ENCODE results near the gene NOC3L.
"Not testable (repeated sequence)": the region's sequence is repeated elsewhere in the genome, so short reads cannot be mapped to it uniquely, and the experiment has no call there.

The NOC3L gene

DNA sequence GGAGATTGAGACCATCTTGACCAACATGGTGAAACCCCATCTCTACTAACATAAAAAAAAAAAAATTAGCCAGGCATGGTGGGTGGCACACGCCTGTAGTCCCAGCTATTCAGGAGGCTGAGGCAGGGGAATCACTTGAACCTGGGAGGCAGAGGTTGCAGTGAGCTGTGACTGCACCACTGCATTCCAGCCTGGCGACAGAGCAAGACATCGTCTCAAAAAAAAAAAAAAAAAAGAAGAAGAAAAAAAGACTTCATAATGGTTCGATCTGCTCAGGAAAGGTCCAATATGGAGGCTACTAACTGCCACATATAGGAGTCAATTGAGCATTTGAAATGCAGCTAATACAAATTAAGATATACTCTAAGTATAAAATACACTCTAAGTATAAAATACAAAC lies 12.2 kb downstream of the NOC3L start:
- POLR2A ChIA-PET, result interaction anchor here (0.7 to 1.5 kb wide), 2 partner anchors 11 to 18 kb away, joined by 4 to 7 read pairs; no protein-coding TSS in a partner anchor
- TF ChIP-seq, protein P1, sequence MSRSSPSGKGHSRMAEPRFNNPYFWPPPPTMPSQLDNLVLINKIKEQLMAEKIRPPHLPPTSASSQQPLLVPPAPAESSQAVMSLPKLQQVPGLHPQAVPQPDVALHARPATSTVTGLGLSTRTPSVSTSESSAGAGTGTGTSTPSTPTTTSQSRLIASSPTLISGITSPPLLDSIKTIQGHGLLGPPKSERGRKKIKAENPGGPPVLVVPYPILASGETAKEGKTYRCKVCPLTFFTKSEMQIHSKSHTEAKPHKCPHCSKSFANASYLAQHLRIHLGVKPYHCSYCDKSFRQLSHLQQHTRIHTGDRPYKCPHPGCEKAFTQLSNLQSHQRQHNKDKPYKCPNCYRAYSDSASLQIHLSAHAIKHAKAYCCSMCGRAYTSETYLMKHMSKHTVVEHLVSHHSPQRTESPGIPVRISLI (tag by site-specific recombination; IDR thresholded peaks at IDR 0.05), result 0 out of 2 replicates have a peak, but pooled peaks have one; percentile 49
- TF ChIP-seq, protein P2, sequence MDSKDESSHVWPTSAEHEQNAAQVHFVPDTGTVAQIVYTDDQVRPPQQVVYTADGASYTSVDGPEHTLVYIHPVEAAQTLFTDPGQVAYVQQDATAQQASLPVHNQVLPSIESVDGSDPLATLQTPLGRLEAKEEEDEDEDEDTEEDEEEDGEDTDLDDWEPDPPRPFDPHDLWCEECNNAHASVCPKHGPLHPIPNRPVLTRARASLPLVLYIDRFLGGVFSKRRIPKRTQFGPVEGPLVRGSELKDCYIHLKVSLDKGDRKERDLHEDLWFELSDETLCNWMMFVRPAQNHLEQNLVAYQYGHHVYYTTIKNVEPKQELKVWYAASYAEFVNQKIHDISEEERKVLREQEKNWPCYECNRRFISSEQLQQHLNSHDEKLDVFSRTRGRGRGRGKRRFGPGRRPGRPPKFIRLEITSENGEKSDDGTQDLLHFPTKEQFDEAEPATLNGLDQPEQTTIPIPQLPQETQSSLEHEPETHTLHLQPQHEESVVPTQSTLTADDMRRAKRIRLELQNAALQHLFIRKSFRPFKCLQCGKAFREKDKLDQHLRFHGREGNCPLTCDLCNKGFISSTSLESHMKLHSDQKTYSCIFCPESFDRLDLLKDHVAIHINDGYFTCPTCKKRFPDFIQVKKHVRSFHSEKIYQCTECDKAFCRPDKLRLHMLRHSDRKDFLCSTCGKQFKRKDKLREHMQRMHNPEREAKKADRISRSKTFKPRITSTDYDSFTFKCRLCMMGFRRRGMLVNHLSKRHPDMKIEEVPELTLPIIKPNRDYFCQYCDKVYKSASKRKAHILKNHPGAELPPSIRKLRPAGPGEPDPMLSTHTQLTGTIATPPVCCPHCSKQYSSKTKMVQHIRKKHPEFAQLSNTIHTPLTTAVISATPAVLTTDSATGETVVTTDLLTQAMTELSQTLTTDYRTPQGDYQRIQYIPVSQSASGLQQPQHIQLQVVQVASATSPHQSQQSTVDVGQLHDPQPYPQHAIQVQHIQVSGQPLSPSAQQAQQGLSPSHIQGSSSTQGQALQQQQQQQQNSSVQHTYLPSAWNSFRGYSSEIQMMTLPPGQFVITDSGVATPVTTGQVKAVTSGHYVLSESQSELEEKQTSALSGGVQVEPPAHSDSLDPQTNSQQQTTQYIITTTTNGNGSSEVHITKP (tag by site-specific recombination; IDR thresholded peaks at IDR 0.05), result 0 out of 2 replicates have a peak, but pooled peaks have one; percentile 15
- not testable (repeated sequence) for H3K27ac ChIP-seq (ENCODE audit: extremely low read depth, low read depth, low read length); H3K9me3 ChIP-seq (ENCODE audit: control insufficient read depth, insufficient read depth, low read depth, low read length); H3K4me1 ChIP-seq (ENCODE audit: control insufficient read depth, insufficient read depth, low read length); H3K4me3 ChIP-seq (ENCODE audit: low read depth, low read length)
- CTCF ChIA-PET, result interaction anchor here (0.6 to 3.0 kb wide), 6 partner anchors 8 to 377 kb away, joined by 3 to 17 read pairs (median 3); no protein-coding TSS in a partner anchor
- H3K36me3 ChIP-seq (ENCODE audit: control insufficient read depth in 2 of 2, insufficient read depth in 1 of 2, low read length in 2 of 2), result peaks cover 52 to 81% of the 10 kb centered on the region in 2 experiments

GRCh38 chr10:94349327-94349726 lies 13.4 kb downstream of the NOC3L start:
- Histone ChIP-seq H3K4me3 (ENCODE audit: low read depth, low read length) (no peak overlapping the region), H3K27ac (ENCODE audit: extremely low read depth, low read depth, low read length) (no peak overlapping the region), H3K9me3 (ENCODE audit: control insufficient read depth, insufficient read depth, low read depth, low read length) (no peaks in the 10 kb centered on the region), H3K4me1 (ENCODE audit: control insufficient read depth, insufficient read depth, low read length) (no peaks in the 10 kb centered on the region), H3K36me3 (ENCODE audit: control insufficient read depth in 2 of 2, insufficient read depth in 1 of 2, low read length in 2 of 2) (peaks cover 50 to 82% of the 10 kb centered on the region in 2 experiments)
- TF ChIP-seq ATF2 (tag by site-specific recombination; IDR thresholded peaks at IDR 0.05; ENCODE audit: low read depth) (no peak), ZNF660 (tag by site-specific recombination; IDR thresholded peaks at IDR 0.05) (no peak), ZNF184 (tag by site-specific recombination; IDR thresholded peaks at IDR 0.05) (no peak), ZNF423 (tag by site-specific recombination; IDR thresholded peaks at IDR 0.05) (no peak), ZNF830 (tag by site-specific recombination; IDR thresholded peaks at IDR 0.05; ENCODE audit: low read depth) (no peak), ZNF223 (tag by site-specific recombination; IDR thresholded peaks at IDR 0.05) (no peak), ZNF664 (tag by site-specific recombination; IDR thresholded peaks at IDR 0.05) (no peak)
- POLR2A ChIA-PET, result no interaction called here
- CTCF ChIA-PET, result interaction anchor here (0.6 to 3.0 kb wide), 7 partner anchors 22 to 432 kb away, joined by 3 to 17 read pairs (median 3); no protein-coding TSS in a partner anchor

- Histone ChIP-seq H3K36me3 (ENCODE audit: control insufficient read depth in 2 of 2, insufficient read depth in 1 of 2, low read length in 2 of 2) (peaks cover 71 to 73% of the 10 kb centered on the region in 2 experiments), H3K4me3 (ENCODE audit: low read depth, low read length) (no peak overlapping the region), H3K4me1 (ENCODE audit: control insufficient read depth, insufficient read depth, low read length) (no peaks in the 10 kb centered on the region), H3K9me3 (ENCODE audit: control insufficient read depth, insufficient read depth, low read depth, low read length) (no peaks in the 10 kb centered on the region), H3K27ac (ENCODE audit: extremely low read depth, low read depth, low read length) (no peak overlapping the region)
- ChIA-PET POLR2A (no interaction called here), CTCF (interaction anchor here (0.7 to 1.9 kb wide), 3 partner anchors 23 to 176 kb away, joined by 3 to 5 read pairs (median 5); no protein-coding TSS in a partner anchor)
- TF ChIP-seq ZNF239 (tag by site-specific recombination; IDR thresholded peaks at IDR 0.05) (no peak), SP3 (tag by site-specific recombination; IDR thresholded peaks at IDR 0.05) (no peak), YY2 (tag by site-specific recombination; IDR thresholded peaks at IDR 0.05) (no peak), ZNF140 (tag by site-specific recombination; IDR thresholded peaks at IDR 0.05) (no peak), ZIC2 (tag by site-specific recombination; IDR thresholded peaks at IDR 0.05) (no peak), ZNF37A (tag by site-specific recombination; IDR thresholded peaks at IDR 0.05) (no peak), ZBTB44 (tag by site-specific recombination; IDR thresholded peaks at IDR 0.05) (no peak), ZSCAN16 (tag by site-specific recombination; IDR thresholded peaks at IDR 0.05) (no peak)
- TF ChIP-seq, protein P3, sequence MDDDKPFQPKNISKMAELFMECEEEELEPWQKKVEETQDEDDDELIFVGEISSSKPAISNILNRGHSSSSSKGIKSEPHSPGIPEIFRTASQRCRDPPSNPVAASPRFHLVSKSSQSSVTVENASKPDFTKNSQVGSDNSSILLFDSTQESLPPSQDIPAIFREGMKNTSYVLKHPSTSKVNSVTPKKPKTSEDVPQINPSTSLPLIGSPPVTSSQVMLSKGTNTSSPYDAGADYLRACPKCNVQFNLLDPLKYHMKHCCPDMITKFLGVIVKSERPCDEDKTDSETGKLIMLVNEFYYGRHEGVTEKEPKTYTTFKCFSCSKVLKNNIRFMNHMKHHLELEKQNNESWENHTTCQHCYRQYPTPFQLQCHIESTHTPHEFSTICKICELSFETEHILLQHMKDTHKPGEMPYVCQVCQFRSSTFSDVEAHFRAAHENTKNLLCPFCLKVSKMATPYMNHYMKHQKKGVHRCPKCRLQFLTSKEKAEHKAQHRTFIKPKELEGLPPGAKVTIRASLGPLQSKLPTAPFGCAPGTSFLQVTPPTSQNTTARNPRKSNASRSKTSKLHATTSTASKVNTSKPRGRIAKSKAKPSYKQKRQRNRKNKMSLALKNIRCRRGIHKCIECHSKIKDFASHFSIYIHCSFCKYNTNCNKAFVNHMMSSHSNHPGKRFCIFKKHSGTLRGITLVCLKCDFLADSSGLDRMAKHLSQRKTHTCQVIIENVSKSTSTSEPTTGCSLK (tag by site-specific recombination; IDR thresholded peaks at IDR 0.05), result no peak
- TF ChIP-seq, protein P4, sequence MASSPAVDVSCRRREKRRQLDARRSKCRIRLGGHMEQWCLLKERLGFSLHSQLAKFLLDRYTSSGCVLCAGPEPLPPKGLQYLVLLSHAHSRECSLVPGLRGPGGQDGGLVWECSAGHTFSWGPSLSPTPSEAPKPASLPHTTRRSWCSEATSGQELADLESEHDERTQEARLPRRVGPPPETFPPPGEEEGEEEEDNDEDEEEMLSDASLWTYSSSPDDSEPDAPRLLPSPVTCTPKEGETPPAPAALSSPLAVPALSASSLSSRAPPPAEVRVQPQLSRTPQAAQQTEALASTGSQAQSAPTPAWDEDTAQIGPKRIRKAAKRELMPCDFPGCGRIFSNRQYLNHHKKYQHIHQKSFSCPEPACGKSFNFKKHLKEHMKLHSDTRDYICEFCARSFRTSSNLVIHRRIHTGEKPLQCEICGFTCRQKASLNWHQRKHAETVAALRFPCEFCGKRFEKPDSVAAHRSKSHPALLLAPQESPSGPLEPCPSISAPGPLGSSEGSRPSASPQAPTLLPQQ (tag by site-specific recombination; IDR thresholded peaks at IDR 0.05), result no peak
These were observed 18.1 kb downstream of the NOC3L start for GRCh38 chr10:94344522-94345122.

Data from HEK293 (cell line).